ENCODE data around the gene ERLIN1. TPM values are rescaled to one million over a fixed set of nuclear protein-coding genes. Genes with fewer than 3 reads are reported as not detected.
A peak's percentile ranks its signal among the peaks of the same experiment; 100 is the strongest.

ERLIN1 gene
- total and polyA plus RNA-seq, 2 experiments from 2014 or later, result 7.2 to 20.4 TPM

GRCh38 chr10:100114976-100115770, 70.7 kb downstream of the ERLIN1 start:
- DNase-seq (ENCODE audit: low spot score) (peak; percentile 70), ATAC-seq (peak; percentile 90)
- peak overlapping the region; percentile 62 for H3K4me2 ChIP-seq
- peaks cover 9% of the 10 kb centered on the region for H3K27me3 ChIP-seq (ENCODE audit: insufficient read depth)
- no peaks in the 10 kb centered on the region for H3K9me3 Mint-ChIP-seq
- peaks cover 11% of the 10 kb centered on the region for H3K27me3 Mint-ChIP-seq (ENCODE audit: insufficient read depth, low read depth, poor library complexity)
- peak overlapping the region; percentile 56 for H3K4me3 Mint-ChIP-seq
- no peaks in the 10 kb centered on the region for H4K20me1 ChIP-seq (replicated peaks; ENCODE audit: insufficient read depth)
- peak overlapping the region; percentile 86; the same call in 1 of the 2 replicates for H2AFZ ChIP-seq
- H3K79me2 ChIP-seq (replicated peaks; ENCODE audit: insufficient read depth), result no peaks in the 10 kb centered on the region
- H3K4me1 Mint-ChIP-seq, result peaks cover 9% of the 10 kb centered on the region
- H3K4me1 ChIP-seq (ENCODE audit: insufficient read depth), result no peaks in the 10 kb centered on the region
- no peaks in the 10 kb centered on the region for H3K9me2 ChIP-seq (ENCODE audit: insufficient read depth)
- peak overlapping the region; percentile 46 for H3K4me3 ChIP-seq
- H3K36me3 Mint-ChIP-seq (ENCODE audit: low read depth), result no peaks in the 10 kb centered on the region
- no peak overlapping the region for H3K27ac Mint-ChIP-seq
- TF ChIP-seq ZNF114 (CRISPR knock-in tag; IDR thresholded peaks at IDR 0.05), result no peak
- no peak for TF ChIP-seq NANOG (IDR thresholded peaks at IDR 0.05; ENCODE audit: borderline replicate concordance)
- TF ChIP-seq ZNF331 (CRISPR knock-in tag; IDR thresholded peaks at IDR 0.05; ENCODE audit: low read depth), result no peak
- TF ChIP-seq STAT1 (IDR thresholded peaks at IDR 0.05; ENCODE audit: unreplicated experiment), result no peak
- no peak for TF ChIP-seq EZH2phosphoT487 (IDR thresholded peaks at IDR 0.05; ENCODE audit: unreplicated experiment)
- TF ChIP-seq POLR2AphosphoS5 (IDR thresholded peaks at IDR 0.05; ENCODE audit: low read depth), result no peak
- H3K36me3 ChIP-seq (ENCODE audit: insufficient read depth), result no peaks in the 10 kb centered on the region
- peaks cover 5% of the 10 kb centered on the region; the same call in 1 of the 2 replicates for H3F3A ChIP-seq (replicated peaks; ENCODE audit: low read depth)
- no peak overlapping the region for H3K27ac ChIP-seq (ENCODE audit: low read depth)

DNA sequence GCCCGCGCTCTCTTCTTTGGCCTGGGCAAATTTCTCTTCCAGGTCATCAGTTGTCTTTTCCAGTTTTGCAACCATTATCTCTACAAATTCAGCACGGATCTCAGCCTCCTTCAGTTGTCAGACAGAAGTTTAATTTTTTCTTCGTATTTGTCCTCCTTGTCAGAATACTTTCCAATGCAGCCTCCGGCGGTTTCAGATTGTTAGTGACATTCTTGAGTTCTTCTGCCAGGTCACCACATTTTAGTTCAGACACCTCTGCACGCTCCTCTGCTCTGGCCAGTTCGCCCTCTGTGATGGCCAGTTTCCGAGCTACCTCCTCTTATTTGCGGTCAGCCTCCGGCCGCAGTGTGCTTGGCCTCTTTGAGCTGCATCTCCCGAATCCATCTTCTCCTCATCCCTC, 71.4 kb downstream of the ERLIN1 start:
- H3K79me2 ChIP-seq (replicated peaks; ENCODE audit: insufficient read depth), result no peaks in the 10 kb centered on the region
- H3K9me2 ChIP-seq (ENCODE audit: insufficient read depth), result no peaks in the 10 kb centered on the region
- no peak overlapping the region for H3K27ac Mint-ChIP-seq
- peak overlapping the region; percentile 11; the same call in 2 of the 3 replicates for H3K4me3 Mint-ChIP-seq
- H4K20me1 ChIP-seq (replicated peaks; ENCODE audit: insufficient read depth), result no peaks in the 10 kb centered on the region
- TF ChIP-seq, protein P1, sequence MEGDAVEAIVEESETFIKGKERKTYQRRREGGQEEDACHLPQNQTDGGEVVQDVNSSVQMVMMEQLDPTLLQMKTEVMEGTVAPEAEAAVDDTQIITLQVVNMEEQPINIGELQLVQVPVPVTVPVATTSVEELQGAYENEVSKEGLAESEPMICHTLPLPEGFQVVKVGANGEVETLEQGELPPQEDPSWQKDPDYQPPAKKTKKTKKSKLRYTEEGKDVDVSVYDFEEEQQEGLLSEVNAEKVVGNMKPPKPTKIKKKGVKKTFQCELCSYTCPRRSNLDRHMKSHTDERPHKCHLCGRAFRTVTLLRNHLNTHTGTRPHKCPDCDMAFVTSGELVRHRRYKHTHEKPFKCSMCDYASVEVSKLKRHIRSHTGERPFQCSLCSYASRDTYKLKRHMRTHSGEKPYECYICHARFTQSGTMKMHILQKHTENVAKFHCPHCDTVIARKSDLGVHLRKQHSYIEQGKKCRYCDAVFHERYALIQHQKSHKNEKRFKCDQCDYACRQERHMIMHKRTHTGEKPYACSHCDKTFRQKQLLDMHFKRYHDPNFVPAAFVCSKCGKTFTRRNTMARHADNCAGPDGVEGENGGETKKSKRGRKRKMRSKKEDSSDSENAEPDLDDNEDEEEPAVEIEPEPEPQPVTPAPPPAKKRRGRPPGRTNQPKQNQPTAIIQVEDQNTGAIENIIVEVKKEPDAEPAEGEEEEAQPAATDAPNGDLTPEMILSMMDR (conservative IDR thresholded peaks at IDR 0.05; ENCODE audit: low read depth in 2 of 2), result no peak
- TF ChIP-seq ETS1 (IDR thresholded peaks at IDR 0.05), result no peak
- TF ChIP-seq EZH2 (IDR thresholded peaks at IDR 0.05; ENCODE audit: low read depth, unreplicated experiment), result no peak
- no peak for TF ChIP-seq STAT1 (IDR thresholded peaks at IDR 0.05; ENCODE audit: unreplicated experiment)
- no peak for TF ChIP-seq JUNB (IDR thresholded peaks at IDR 0.05; ENCODE audit: unreplicated experiment)
- no peak for TF ChIP-seq ZNF331 (CRISPR knock-in tag; IDR thresholded peaks at IDR 0.05; ENCODE audit: low read depth)
- peak overlapping the region; percentile 46; the same call in 1 of the 2 replicates for H3K4me3 ChIP-seq
- peaks cover 9% of the 10 kb centered on the region for H3K27me3 ChIP-seq (ENCODE audit: insufficient read depth)
- H3K27me3 Mint-ChIP-seq (ENCODE audit: insufficient read depth, low read depth, poor library complexity), result peaks cover 11% of the 10 kb centered on the region
- no peaks in the 10 kb centered on the region for H3K36me3 Mint-ChIP-seq (ENCODE audit: low read depth)
- H3K4me1 ChIP-seq (ENCODE audit: insufficient read depth), result no peaks in the 10 kb centered on the region
- no peaks in the 10 kb centered on the region for H3K36me3 ChIP-seq (ENCODE audit: insufficient read depth)
- no peak for DNase-seq (ENCODE audit: low spot score)
- H3F3A ChIP-seq (replicated peaks; ENCODE audit: low read depth), result peaks cover 5% of the 10 kb centered on the region; the same call in 1 of the 2 replicates
- ATAC-seq, result no peak
- H3K27ac ChIP-seq (ENCODE audit: low read depth), result no peak overlapping the region
- peaks cover 13% of the 10 kb centered on the region for H3K4me1 Mint-ChIP-seq
- H2AFZ ChIP-seq, result peak overlapping the region; percentile 86
- peak overlapping the region; percentile 62 for H3K4me2 ChIP-seq
- H3K9me3 Mint-ChIP-seq, result no peaks in the 10 kb centered on the region
